Measurements from ENCODE around the gene RSPH6A. TPM values are rescaled to one million over a fixed set of nuclear protein-coding genes. Genes with fewer than 3 reads are reported as not detected.

RSPH6A gene
- total RNA-seq: under 1 TPM; 0.12 to 0.19 TPM

- DNase-seq: no peak
- H3K27me3 Mint-ChIP-seq: no peaks in the 10 kb centered on the region
- POLR2A ChIA-PET: interaction anchor here (0.8 kb wide), 1 partner anchor 12 kb away, joined by 5 read pairs; no protein-coding TSS in a partner anchor
- intact Hi-C loops (cut with micrococcal nuclease): loop anchor here (5.0 kb wide), 1 partner anchor 47 kb away; the partner anchor contains the start of genes FOXA3 and SYMPK
- CTCF ChIA-PET: interaction anchor here (1.2 kb wide), 1 partner anchor 45 kb away, joined by 4 read pairs; the partner anchor contains the start of gene SIX5
- no peaks in the 10 kb centered on the region for H3K9me3 Mint-ChIP-seq
- no peaks in the 10 kb centered on the region for H3K4me1 Mint-ChIP-seq (ENCODE audit: low read depth)
- H3K4me3 Mint-ChIP-seq: no peak within 1 kb of the TSS
- H3K36me3 Mint-ChIP-seq: peaks cover 4% of the 10 kb centered on the region
- H3K27ac Mint-ChIP-seq: no peak within 1 kb of the TSS
Measured at GRCh38 chr19:45814851-45815480, at the start of gene RSPH6A. RSPH6A (minus strand) TSS chr19:45815308; CDS start chr19:45815176, 132 bp downstream.

- Mint-ChIP-seq H3K27me3 (peaks cover 20% of the 10 kb centered on the region), H3K4me3 (peak overlapping the region; percentile 40), H3K27ac (no peak overlapping the region), H3K9me3 (no peaks in the 10 kb centered on the region), H3K36me3 (peaks cover 9% of the 10 kb centered on the region), H3K4me1 (ENCODE audit: low read depth) (peaks cover 19% of the 10 kb centered on the region)
- ChIA-PET POLR2A (interaction anchor here (1.8 to 2.8 kb wide), 3 partner anchors 18 to 38 kb away, joined by 7 to 16 read pairs (median 10); partner anchors contain the start of genes IRF2BP1 and MYPOP), CTCF (interaction anchor here (0.5 to 4.0 kb wide), 9 partner anchors 13 to 152 kb away, joined by 3 to 106 read pairs (median 7); partner anchors contain the start of genes CCDC61, IRF2BP1, MYPOP and SIX5)
- no peak for DNase-seq
- intact Hi-C loops (cut with micrococcal nuclease): loop anchor here (5.0 to 10.0 kb wide), 3 partner anchors 47 to 367 kb away; partner anchors contain the start of genes OPA3, PPM1N, RSPH6A and RTN2
Measured at GRCh38 chr19:45864629-45865082, 49.5 kb upstream of the RSPH6A start.

- Mint-ChIP-seq H3K27ac (peak within 1 kb of the TSS; percentile 93), H3K36me3 (peaks cover 12% of the 10 kb centered on the region), H3K27me3 (peaks cover 20% of the 10 kb centered on the region), H3K4me3 (peak within 1 kb of the TSS; percentile 94), H3K4me1 (ENCODE audit: low read depth) (peaks cover 19% of the 10 kb centered on the region), H3K9me3 (no peaks in the 10 kb centered on the region)
- ChIA-PET CTCF (interaction anchor here (0.5 to 4.0 kb wide), 19 partner anchors 10 to 425 kb away, joined by 3 to 106 read pairs (median 4); partner anchors contain the start of genes CCDC61, FBXO46, IRF2BP1 and MYPOP), POLR2A (interaction anchor here (0.6 to 2.8 kb wide), 9 partner anchors 12 to 153 kb away, joined by 3 to 16 read pairs (median 3); partner anchors contain the start of genes DMWD, IRF2BP1 and MYPOP)
- intact Hi-C loops (cut with micrococcal nuclease): loop anchor here (1.0 to 10.0 kb wide), 11 partner anchors 12 to 367 kb away; partner anchors contain the start of genes CCDC61, DMWD, IRF2BP1 and MYPOP
- DNase-seq: peak; percentile 79
Measured at GRCh38 chr19:45863840-45864628, 48.9 kb upstream of the RSPH6A start, which contains the start of gene FOXA3. FOXA3 (plus strand) TSS chr19:45864326; CDS start chr19:45864457, 131 bp downstream.

- Mint-ChIP-seq H3K36me3 (peaks cover 12% of the 10 kb centered on the region), H3K27ac (peak overlapping the region; percentile 93), H3K4me1 (ENCODE audit: low read depth) (peaks cover 19% of the 10 kb centered on the region), H3K27me3 (peaks cover 20% of the 10 kb centered on the region), H3K4me3 (peak overlapping the region; percentile 94), H3K9me3 (no peaks in the 10 kb centered on the region)
- DNase-seq: peak; percentile 12
- ChIA-PET POLR2A (interaction anchor here (0.6 to 2.8 kb wide), 9 partner anchors 13 to 153 kb away, joined by 3 to 16 read pairs (median 3); partner anchors contain the start of genes DMWD, IRF2BP1 and MYPOP), CTCF (interaction anchor here (0.8 to 4.0 kb wide), 21 partner anchors 10 to 424 kb away, joined by 3 to 106 read pairs (median 4); partner anchors contain the start of genes CCDC61, FBXO46, IRF2BP1 and MYPOP)
- intact Hi-C loops (cut with micrococcal nuclease): loop anchor here (1.0 to 10.0 kb wide), 11 partner anchors 13 to 366 kb away; partner anchors contain the start of genes CCDC61, DMWD, IRF2BP1 and MYPOP
Measured at GRCh38 chr19:45863335-45863839, 48.3 kb upstream of the RSPH6A start.

GRCh38 chr19:45862564-45863334 is 47.6 kb upstream of the RSPH6A start, which contains the start of gene SYMPK:
SYMPK (minus strand) TSS chr19:45863147; CDS start chr19:45854495, 8,652 bp downstream.
- CTCF ChIA-PET: interaction anchor here (0.8 to 4.0 kb wide), 18 partner anchors 9 to 424 kb away, joined by 3 to 106 read pairs (median 4); partner anchors contain the start of genes CCDC61, FBXO46, IRF2BP1 and MYPOP
- peaks cover 23% of the 10 kb centered on the region for H3K4me1 Mint-ChIP-seq (ENCODE audit: low read depth)

GRCh38 chr19:45862271-45862563 is 47.1 kb upstream of the RSPH6A start:
- CTCF ChIA-PET: interaction anchor here (1.1 to 4.0 kb wide), 3 partner anchors 22 to 147 kb away, joined by 3 to 106 read pairs (median 3); partner anchors contain the start of gene IRF2BP1
- DNase-seq: no peak
- H3K36me3 Mint-ChIP-seq: peaks cover 16% of the 10 kb centered on the region

More at GRCh38 chr19:45862564-45863334, 47.6 kb upstream of the RSPH6A start, which contains the start of gene SYMPK:
- H3K9me3 Mint-ChIP-seq: no peaks in the 10 kb centered on the region
- DNase-seq: peak; percentile 99
- peaks cover 20% of the 10 kb centered on the region for H3K27me3 Mint-ChIP-seq
- POLR2A ChIA-PET: interaction anchor here (0.6 to 2.8 kb wide), 9 partner anchors 13 to 154 kb away, joined by 3 to 16 read pairs (median 3); partner anchors contain the start of genes DMWD, IRF2BP1 and MYPOP
- intact Hi-C loops (cut with micrococcal nuclease): loop anchor here (1.0 to 10.0 kb wide), 11 partner anchors 14 to 365 kb away; partner anchors contain the start of genes CCDC61, DMWD, IRF2BP1 and MYPOP
- H3K27ac Mint-ChIP-seq: peak within 1 kb of the TSS; percentile 93
- H3K36me3 Mint-ChIP-seq: peaks cover 16% of the 10 kb centered on the region
- H3K4me3 Mint-ChIP-seq: peak within 1 kb of the TSS; percentile 94

GRCh38 chr19:45860359-45861259 is 45.5 kb upstream of the RSPH6A start:
- Mint-ChIP-seq H3K9me3 (no peaks in the 10 kb centered on the region), H3K36me3 (peaks cover 16% of the 10 kb centered on the region), H3K27me3 (peaks cover 17% of the 10 kb centered on the region), H3K27ac (no peak overlapping the region), H3K4me3 (no peak overlapping the region), H3K4me1 (ENCODE audit: low read depth) (peaks cover 23% of the 10 kb centered on the region)
- POLR2A ChIA-PET: no interaction called here
- CTCF ChIA-PET: interaction anchor here (0.7 to 2.4 kb wide), 3 partner anchors 44 to 553 kb away, joined by 4 to 8 read pairs (median 5); partner anchors contain the start of gene CCDC8
- DNase-seq: no peak
- intact Hi-C loops (cut with micrococcal nuclease): loop anchor here (5.0 to 10.0 kb wide), 3 partner anchors 43 to 363 kb away; partner anchors contain the start of genes OPA3, PPM1N, RSPH6A and RTN2

More at GRCh38 chr19:45862271-45862563, 47.1 kb upstream of the RSPH6A start:
- POLR2A ChIA-PET: interaction anchor here (2.8 kb wide), 1 partner anchor 41 kb away, joined by 10 read pairs; the partner anchor contains the start of gene MYPOP
- H3K27ac Mint-ChIP-seq: peak overlapping the region; percentile 93
- peak overlapping the region; percentile 94 for H3K4me3 Mint-ChIP-seq
- intact Hi-C loops (cut with micrococcal nuclease): loop anchor here (2.0 to 10.0 kb wide), 6 partner anchors 45 to 365 kb away; partner anchors contain the start of genes DMWD, OPA3, PPM1N and RSPH6A
- H3K9me3 Mint-ChIP-seq: no peaks in the 10 kb centered on the region
- peaks cover 20% of the 10 kb centered on the region for H3K27me3 Mint-ChIP-seq
- H3K4me1 Mint-ChIP-seq (ENCODE audit: low read depth): peaks cover 23% of the 10 kb centered on the region

GRCh38 chr19:45854167-45854778 is 39.2 kb upstream of the RSPH6A start:
- Mint-ChIP-seq H3K9me3 (no peaks in the 10 kb centered on the region), H3K36me3 (peaks cover 21% of the 10 kb centered on the region), H3K27ac (no peak overlapping the region), H3K27me3 (no peaks in the 10 kb centered on the region), H3K4me3 (no peak overlapping the region), H3K4me1 (ENCODE audit: low read depth) (peaks cover 4% of the 10 kb centered on the region)
- ChIA-PET CTCF (interaction anchor here (0.7 to 1.3 kb wide), 3 partner anchors 9 to 37 kb away, joined by 3 read pairs; partner anchors contain the start of gene SYMPK), POLR2A (no interaction called here)
- intact Hi-C loops (cut with micrococcal nuclease): no loop called here
- DNase-seq: no peak

- no peak overlapping the region for H3K27ac Mint-ChIP-seq
- H3K36me3 Mint-ChIP-seq: peaks cover 25% of the 10 kb centered on the region
- CTCF ChIA-PET: interaction anchor here (1.0 to 1.3 kb wide), 2 partner anchors 36 to 84 kb away, joined by 3 read pairs; partner anchors contain the start of gene SIX5
Measured at GRCh38 chr19:45852983-45853382, 37.9 kb upstream of the RSPH6A start.

More at GRCh38 chr19:45852983-45853382, 37.9 kb upstream of the RSPH6A start:
- intact Hi-C loops (cut with micrococcal nuclease): no loop called here
- H3K4me3 Mint-ChIP-seq: no peak overlapping the region
- no peaks in the 10 kb centered on the region for H3K27me3 Mint-ChIP-seq
- no peaks in the 10 kb centered on the region for H3K9me3 Mint-ChIP-seq
- H3K4me1 Mint-ChIP-seq (ENCODE audit: low read depth): peaks cover under 1% of the 10 kb centered on the region
- POLR2A ChIA-PET: no interaction called here
- DNase-seq: no peak
